B cell (primary cell): ENCODE data around the gene MICU2.

Experiments
- CTCF ChIP-seq: fragments of 200-600 bp; IDR thresholded peaks from one replicate; pipeline ENCODE4 v1.8.0; 2022; ENCODE audit warnings: antibody characterized with exemption, mild to moderate bottlenecking
- EZH2 ChIP-seq: IDR thresholded peaks from 2 replicates; pipeline ENCODE4 v1.6.1; 2012; ENCODE audit warnings: borderline replicate concordance, low read depth, mild to moderate bottlenecking, moderate library complexity, low read length; ENCODE audit not compliant: insufficient read depth, poor library complexity, severe bottlenecking

GRCh38 chr13:21616880-21617279, 12.9 kb upstream of the MICU2 start:
- TF ChIP-seq EZH2 (no peak), CTCF (no peak)
